Hematopoietic multipotent progenitor cell treated with erythropoietin and hydrocortisone succinate and interleukin-3 and kit ligand, for 17 days (in vitro differentiated cells): ENCODE data around the gene ZNF418.
A peak's percentile ranks its signal among the peaks of the same experiment; 100 is the strongest.
"Not testable (repeated sequence)": the region's sequence is repeated elsewhere in the genome, so short reads cannot be mapped to it uniquely, and the experiment has no call there.

ENCODE experiments used
- DNase-seq: peaks from one replicate; pipeline ENCODE4 v3.0.0-alpha.2; 2015; ENCODE audit warnings: low spot score

The ZNF418 gene

DNA sequence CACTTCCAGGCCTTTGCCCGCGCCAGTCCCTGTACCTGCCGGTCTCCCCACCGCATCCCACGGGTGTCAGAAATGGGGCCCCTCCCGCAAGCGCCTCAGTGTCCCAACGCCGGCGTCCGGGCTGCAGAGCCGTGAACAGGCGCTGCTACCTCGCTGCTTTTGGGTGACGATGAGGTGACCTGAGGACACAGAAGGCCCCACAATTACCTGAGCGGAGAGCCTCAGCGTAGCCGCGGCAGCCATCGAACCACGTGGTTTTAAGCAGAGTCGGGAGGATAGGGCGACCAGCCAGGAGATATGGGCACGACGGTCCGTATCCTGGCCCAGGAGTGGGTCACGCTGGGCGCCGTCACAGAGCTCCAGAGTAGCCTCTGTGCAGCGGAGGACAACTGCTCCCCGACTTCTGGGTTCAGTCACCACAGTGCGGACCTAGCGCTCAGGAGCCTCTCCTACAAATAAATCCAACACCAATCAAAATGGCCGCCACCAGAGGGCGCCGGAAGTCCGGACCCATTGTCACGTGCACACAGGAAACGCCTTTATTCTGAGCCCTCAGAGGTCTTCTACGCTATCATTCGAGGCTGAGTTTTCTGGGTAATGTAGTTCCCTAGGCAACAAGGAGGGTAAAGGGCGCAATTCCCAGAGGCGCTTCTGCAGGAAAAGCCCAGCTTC lies 46.5 kb downstream of the ZNF418 start, which contains the start of gene ZNF814:
Gene ZNF814 (minus strand): TSS at position 478 of the 672 bp plus-strand sequence. CDS start 235 bp downstream, at position 243.
- DNase-seq, result peak; percentile 73

DNA sequence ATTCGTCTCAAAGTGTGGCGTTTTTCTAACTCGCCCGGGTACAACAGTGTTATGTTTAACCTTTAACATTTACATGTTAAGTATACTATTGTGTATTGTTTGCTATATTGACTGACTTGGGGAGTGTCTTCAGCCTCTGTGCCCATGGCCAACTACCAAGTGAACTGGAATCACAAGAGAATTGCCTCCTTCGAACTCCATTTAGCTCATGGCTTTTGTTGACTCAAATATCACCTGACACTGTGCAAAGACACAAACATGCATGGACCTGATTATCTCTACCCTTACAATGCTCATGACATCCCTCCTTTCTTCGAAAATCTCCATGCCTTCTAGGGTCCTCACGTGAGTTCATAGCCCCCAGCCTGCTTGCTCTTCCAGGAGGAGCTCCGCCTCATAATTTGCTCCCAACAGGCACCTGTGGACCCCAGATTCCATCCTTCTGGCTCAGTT lies 47.1 kb downstream of the ZNF418 start:
- no peak for DNase-seq

- no peak for DNase-seq
These were observed 47.8 kb downstream of the ZNF418 start for GRCh38 chr19:57887195-57887941.

- DNase-seq, result no peak
These were observed 49.2 kb downstream of the ZNF418 start for GRCh38 chr19:57886046-57886445.

DNA sequence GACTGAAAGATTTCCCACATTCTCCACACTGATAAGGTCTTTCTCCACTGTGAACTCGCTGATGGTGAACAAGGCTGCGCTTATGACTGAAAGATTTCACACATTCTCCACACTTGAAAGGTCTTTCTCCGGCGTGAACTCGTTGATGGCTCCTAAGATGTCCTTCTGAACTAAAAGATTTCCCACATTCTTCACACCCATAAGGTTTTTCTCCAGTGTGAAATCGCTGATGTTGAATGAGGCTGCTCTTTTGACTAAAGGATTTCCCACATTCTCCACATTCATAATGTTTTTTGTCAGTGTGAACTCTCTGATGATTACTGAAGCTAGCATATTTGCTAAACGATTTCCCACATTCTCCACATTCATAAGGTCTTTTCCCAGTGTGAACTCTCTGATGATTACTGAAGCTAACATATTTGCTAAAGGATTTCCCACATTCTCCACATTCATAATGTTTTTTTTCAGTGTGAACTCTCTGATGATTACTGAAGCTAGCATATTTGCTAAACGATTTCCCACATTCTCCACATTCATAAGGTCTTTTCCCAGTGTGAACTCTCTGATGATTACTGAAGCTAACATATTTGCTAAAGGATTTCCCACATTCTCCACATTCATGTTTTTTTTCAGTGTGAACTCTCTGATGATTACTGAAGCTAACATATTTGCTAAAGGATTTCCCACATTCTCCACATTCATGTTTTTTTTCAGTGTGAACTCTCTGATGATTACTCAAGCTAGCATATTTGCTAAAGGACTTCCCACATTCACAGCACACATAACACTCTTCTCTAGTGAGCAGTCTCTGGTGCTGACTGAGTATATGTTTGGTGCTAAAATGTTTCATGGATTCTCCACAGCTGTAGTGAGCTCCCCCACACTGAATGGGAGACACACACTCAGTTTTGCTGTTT lies 61.1 kb downstream of the ZNF418 start:
- not testable (repeated sequence) for DNase-seq

- DNase-seq, result no peak
These were observed 62.8 kb downstream of the ZNF418 start for GRCh38 chr19:57872450-57872849.
